Naive thymus-derived CD8-positive, alpha-beta T cell (primary cell): Measurements from ENCODE around the gene MBLAC1. TPM values are rescaled to one million over a fixed set of nuclear protein-coding genes. Genes with fewer than 3 reads are reported as not detected.

Experiments
- ATAC-seq, 2 donors: fragments of 150-1000 bp; cut with Tn5 transposase in 1 of 2; sonication (Bioruptor Pico), chemical (Tn5 transposase) in 1 of 2; 1 replicate in 1 of 2; 2 replicates in 1 of 2; pipeline ENCODE4 v1.10.0; 2021; ENCODE audit warnings: mild to moderate bottlenecking in 2 of 2, moderate library complexity in 2 of 2
- POLR2A ChIA-PET: fragments of 350-600 bp; sonication (Branson Sonifier 250); formaldehyde crosslinking; loops from one replicate; lab custom pipeline; 2021; ENCODE audit warnings: antibody characterized with exemption; lab: Charles Lee
- DNase-seq, 10 donors: peaks; one replicate each; pipeline versions ENCODE4 v3.0.0 to v3.0.0-alpha.2; 2020 to 2022
- H3K27ac Mint-ChIP-seq, 10 donors: one replicate each; pipeline ENCODE4 v1.8.0; 2020 to 2022; ENCODE audit warnings: mild to moderate bottlenecking in 10 of 10, mixed read lengths in 10 of 10, moderate library complexity in 4 of 10, inconsistent platforms in 1 of 10
- H3K27me3 Mint-ChIP-seq, 5 donors: one replicate each; pipeline ENCODE4 v1.8.0; 2021 to 2022; ENCODE audit warnings: mixed read lengths in 5 of 5
- H3K36me3 Mint-ChIP-seq, 3 donors: one replicate each; pipeline ENCODE4 v1.8.0; 2020 to 2022; ENCODE audit warnings: mixed read lengths in 3 of 3, mild to moderate bottlenecking in 2 of 3, inconsistent platforms in 1 of 3
- H3K4me1 Mint-ChIP-seq, 4 donors: one replicate each; pipeline ENCODE4 v1.8.0; 2021 to 2022; ENCODE audit warnings: mixed read lengths in 4 of 4
- H3K4me3 Mint-ChIP-seq, 10 donors: one replicate each; pipeline ENCODE4 v1.8.0; 2020 to 2022; ENCODE audit warnings: mild to moderate bottlenecking in 10 of 10, mixed read lengths in 10 of 10, moderate library complexity in 6 of 10, inconsistent platforms in 1 of 10
- H3K9me3 Mint-ChIP-seq, 9 donors: one replicate each; pipeline ENCODE4 v1.8.0; 2020 to 2022; ENCODE audit warnings: mixed read lengths in 9 of 9, mild to moderate bottlenecking in 3 of 9, inconsistent platforms in 1 of 9, moderate library complexity in 1 of 9
- polyA plus RNA-seq, 3 donors: library from polyadenylated mRNA; unstranded; fragments of 300-500 nt; fragmentation: Illumina TruSeq; gene quantifications; one replicate each; pipeline ENCODE4 v1.2.3, GENCODE V29; 2021
- total RNA-seq, 8 experiments: library from RNA in 2 of 8; stranded (reverse) in 2 of 8; gene quantifications; one replicate each; pipeline ENCODE4 v1.2.3 and lab custom pipeline; 2021 to 2026

The MBLAC1 gene
- total and polyA plus RNA-seq, 5 experiments from 2014 or later: 2.1 to 7.2 (median 2.3) TPM

GRCh38 chr7:100088621-100089457 lies 37.9 kb upstream of the MBLAC1 start, which contains the start of gene COPS6:
Gene COPS6, plus strand, starts transcription at chr7:100088969. Its CDS starts 22 bp downstream, at chr7:100088991.
- ATAC-seq (peak; percentile 82 to 90), DNase-seq (peak; percentile 71 to 92 (median 86))
- Mint-ChIP-seq H3K9me3 (no peaks in the 10 kb centered on the region), H3K36me3 (peaks cover 7 to 41% (median 8%) of the 10 kb centered on the region in 3 donors), H3K27me3 (no peaks in the 10 kb centered on the region), H3K27ac (peak within 1 kb of the TSS; percentile 92 to 98 (median 95)), H3K4me3 (peak within 1 kb of the TSS; percentile 80 to 92 (median 90)), H3K4me1 (peaks cover 13 to 28% (median 22%) of the 10 kb centered on the region in 4 donors)
- POLR2A ChIA-PET: interaction anchor here (0.8 to 5.0 kb wide), 15 partner anchors 10 to 346 kb away, joined by 3 to 68 read pairs (median 4); partner anchors contain the start of genes AP4M1, GJC3, LAMTOR4 and MBLAC1

GRCh38 chr7:100089458-100090196 lies 37.1 kb upstream of the MBLAC1 start:
- POLR2A ChIA-PET: interaction anchor here (1.0 to 5.0 kb wide), 8 partner anchors 10 to 345 kb away, joined by 3 to 68 read pairs (median 3); partner anchors contain the start of genes AP4M1, MBLAC1 and MCM7
- no peak for DNase-seq
- H3K36me3 Mint-ChIP-seq: peaks cover 7 to 49% (median 8%) of the 10 kb centered on the region in 3 donors
- H3K27me3 Mint-ChIP-seq: no peaks in the 10 kb centered on the region
- H3K4me3 Mint-ChIP-seq: peak overlapping the region; percentile 80 to 92 (median 90)
- ATAC-seq: no peak
- H3K4me1 Mint-ChIP-seq: peaks cover 13 to 28% (median 22%) of the 10 kb centered on the region in 4 donors
- H3K9me3 Mint-ChIP-seq: no peaks in the 10 kb centered on the region
- H3K27ac Mint-ChIP-seq: peak overlapping the region; percentile 92 to 98 (median 93)

- peaks cover 7 to 60% (median 15%) of the 10 kb centered on the region in 3 donors for H3K36me3 Mint-ChIP-seq
Measured at GRCh38 chr7:100090527-100091410, 36.0 kb upstream of the MBLAC1 start.

GRCh38 chr7:100091411-100092181 lies 35.2 kb upstream of the MBLAC1 start:
- Mint-ChIP-seq H3K27me3 (no peaks in the 10 kb centered on the region), H3K4me3 (peak overlapping the region in 3 of 10 donors; percentile 15 to 28 (median 24)), H3K27ac (peak overlapping the region in 6 of 10 donors; percentile 36 to 79 (median 47)), H3K36me3 (peaks cover 7 to 69% (median 15%) of the 10 kb centered on the region in 3 donors), H3K4me1 (peaks cover 16 to 30% (median 25%) of the 10 kb centered on the region in 4 donors), H3K9me3 (no peaks in the 10 kb centered on the region)
- ATAC-seq (no peak), DNase-seq (no peak)
- POLR2A ChIA-PET: interaction anchor here (1.1 kb wide), 1 partner anchor 29 kb away, joined by 4 read pairs; no protein-coding TSS in a partner anchor

More at GRCh38 chr7:100090527-100091410, 36.0 kb upstream of the MBLAC1 start:
- ATAC-seq: no peak
- H3K27ac Mint-ChIP-seq: peak overlapping the region in 7 of 10 donors; percentile 35 to 92 (median 60)
- no peaks in the 10 kb centered on the region for H3K27me3 Mint-ChIP-seq
- POLR2A ChIA-PET: interaction anchor here (0.7 to 5.0 kb wide), 6 partner anchors 8 to 130 kb away, joined by 3 to 68 read pairs (median 5); partner anchors contain the start of genes AP4M1, MBLAC1 and MCM7
- H3K9me3 Mint-ChIP-seq: no peaks in the 10 kb centered on the region
- peak overlapping the region in 8 of 10 donors; percentile 35 to 91 (median 79) for H3K4me3 Mint-ChIP-seq
- peaks cover 15 to 28% (median 25%) of the 10 kb centered on the region in 4 donors for H3K4me1 Mint-ChIP-seq
- DNase-seq: no peak

- Mint-ChIP-seq H3K4me1 (peaks cover 20 to 40% (median 25%) of the 10 kb centered on the region in 4 donors), H3K27me3 (no peaks in the 10 kb centered on the region), H3K4me3 (no peak overlapping the region), H3K9me3 (no peaks in the 10 kb centered on the region), H3K36me3 (peaks cover 10 to 83% (median 20%) of the 10 kb centered on the region in 3 donors), H3K27ac (peak overlapping the region in 3 of 10 donors; percentile 18 to 71 (median 19))
- ATAC-seq (no peak), DNase-seq (no peak)
- POLR2A ChIA-PET: no interaction called here
Measured at GRCh38 chr7:100093054-100093453, 33.7 kb upstream of the MBLAC1 start.

GRCh38 chr7:100093498-100093897 lies 33.3 kb upstream of the MBLAC1 start:
- Mint-ChIP-seq H3K4me3 (no peak overlapping the region), H3K4me1 (peaks cover 20 to 44% (median 25%) of the 10 kb centered on the region in 4 donors), H3K36me3 (peaks cover 12 to 88% (median 23%) of the 10 kb centered on the region in 3 donors), H3K27ac (peak overlapping the region in 1 of 10 donors; percentile 19), H3K9me3 (no peaks in the 10 kb centered on the region), H3K27me3 (no peaks in the 10 kb centered on the region)
- DNase-seq: no peak
- no peak for ATAC-seq
- POLR2A ChIA-PET: interaction anchor here (0.6 kb wide), 1 partner anchor 12 kb away, joined by 3 read pairs; the partner anchor contains the start of gene ZNF3

GRCh38 chr7:100093925-100094486 lies 32.8 kb upstream of the MBLAC1 start:
- H3K4me1 Mint-ChIP-seq: peaks cover 24 to 49% (median 28%) of the 10 kb centered on the region in 4 donors
- H3K27ac Mint-ChIP-seq: peak overlapping the region in 1 of 10 donors; percentile 17
- POLR2A ChIA-PET: interaction anchor here (0.6 to 1.1 kb wide), 2 partner anchors 12 to 33 kb away, joined by 3 read pairs; partner anchors contain the start of genes MBLAC1 and ZNF3
- H3K36me3 Mint-ChIP-seq: peaks cover 12 to 93% (median 28%) of the 10 kb centered on the region in 3 donors
- no peaks in the 10 kb centered on the region for H3K27me3 Mint-ChIP-seq
- no peak for ATAC-seq
- H3K9me3 Mint-ChIP-seq: no peaks in the 10 kb centered on the region
- H3K4me3 Mint-ChIP-seq: no peak overlapping the region
- no peak for DNase-seq

- no peak for ATAC-seq
- Mint-ChIP-seq H3K27me3 (no peaks in the 10 kb centered on the region), H3K27ac (peak overlapping the region in 3 of 10 donors; percentile 13 to 72 (median 55))
Measured at GRCh38 chr7:100095289-100095688, 31.5 kb upstream of the MBLAC1 start.

GRCh38 chr7:100095704-100096103 lies 31.1 kb upstream of the MBLAC1 start:
- POLR2A ChIA-PET: interaction anchor here (0.6 kb wide), 1 partner anchor 68 kb away, joined by 5 read pairs; no protein-coding TSS in a partner anchor
- Mint-ChIP-seq H3K27ac (peak overlapping the region in 3 of 10 donors; percentile 24 to 72 (median 55)), H3K4me1 (peaks cover 22 to 47% (median 32%) of the 10 kb centered on the region in 4 donors)

More at GRCh38 chr7:100095289-100095688, 31.5 kb upstream of the MBLAC1 start:
- Mint-ChIP-seq H3K9me3 (no peaks in the 10 kb centered on the region), H3K4me3 (no peak overlapping the region), H3K36me3 (peaks cover 12 to 94% (median 37%) of the 10 kb centered on the region in 3 donors), H3K4me1 (peaks cover 24 to 49% (median 32%) of the 10 kb centered on the region in 4 donors)
- POLR2A ChIA-PET: interaction anchor here (0.6 to 1.1 kb wide), 2 partner anchors 31 to 68 kb away, joined by 3 to 5 read pairs; partner anchors contain the start of gene MBLAC1
- DNase-seq: no peak

GRCh38 chr7:100098913-100099312 lies 27.9 kb upstream of the MBLAC1 start:
- H3K4me1 Mint-ChIP-seq: peaks cover 26 to 50% (median 42%) of the 10 kb centered on the region in 4 donors
- no peak for DNase-seq

More at GRCh38 chr7:100095704-100096103, 31.1 kb upstream of the MBLAC1 start:
- no peaks in the 10 kb centered on the region for H3K9me3 Mint-ChIP-seq
- DNase-seq (no peak), ATAC-seq (no peak)
- peaks cover 12 to 90% (median 37%) of the 10 kb centered on the region in 3 donors for H3K36me3 Mint-ChIP-seq
- H3K4me3 Mint-ChIP-seq: peak overlapping the region in 2 of 10 donors; percentile 25 to 36
- H3K27me3 Mint-ChIP-seq: no peaks in the 10 kb centered on the region

More at GRCh38 chr7:100098913-100099312, 27.9 kb upstream of the MBLAC1 start:
- Mint-ChIP-seq H3K27me3 (no peaks in the 10 kb centered on the region), H3K27ac (peak overlapping the region; percentile 75 to 99 (median 97)), H3K4me3 (peak overlapping the region; percentile 91 to 97 (median 95)), H3K36me3 (peaks cover 4 to 62% (median 29%) of the 10 kb centered on the region in 3 donors), H3K9me3 (no peaks in the 10 kb centered on the region)
- POLR2A ChIA-PET: interaction anchor here (0.6 to 6.9 kb wide), 7 partner anchors 10 to 330 kb away, joined by 3 to 252 read pairs (median 36); partner anchors contain the start of genes CNPY4, COPS6, MBLAC1 and MEPCE
- ATAC-seq: no peak
